ENCODE results near the gene RPL18.
"Not testable (repeated sequence)": the region's sequence is repeated elsewhere in the genome, so short reads cannot be mapped to it uniquely, and the experiment has no call there.

Gene RPL18

DNA sequence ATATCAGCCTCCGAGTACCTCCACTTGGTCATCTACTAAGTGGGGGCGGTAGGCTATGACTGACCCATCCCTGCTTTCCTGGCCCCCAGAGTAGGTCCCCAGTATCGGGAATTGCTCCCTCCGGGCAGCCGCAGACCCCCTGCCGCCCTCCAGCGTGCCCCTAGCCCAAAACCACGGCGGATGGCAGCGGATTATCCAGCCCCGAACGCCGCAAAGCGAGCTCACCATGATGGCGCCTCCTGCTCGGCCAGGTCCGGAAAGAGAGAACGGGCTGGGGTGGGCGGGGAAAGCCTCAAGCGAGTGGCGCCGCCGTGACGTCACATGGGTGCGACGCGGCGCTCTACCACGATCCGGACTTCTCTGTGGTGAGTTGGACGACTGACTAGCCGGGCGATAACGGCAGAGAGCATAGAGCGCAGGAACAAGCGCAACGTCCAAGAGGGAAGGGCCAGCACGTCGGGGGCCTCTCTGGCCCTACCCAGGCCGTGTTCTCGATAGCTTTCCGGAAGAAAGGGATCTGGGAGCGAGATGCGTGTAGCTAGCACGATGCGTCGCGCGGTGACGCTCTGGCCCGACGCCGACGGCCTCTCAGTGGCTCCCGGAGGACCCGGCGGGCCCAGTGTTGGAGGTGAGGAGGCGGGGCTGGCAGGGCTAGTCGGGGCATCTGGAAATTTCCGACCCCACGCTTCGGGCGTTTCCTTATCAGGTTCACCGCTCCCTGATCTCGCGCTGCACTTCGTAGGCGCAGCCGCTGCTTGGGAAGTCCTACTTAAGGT is at the start of gene RPL18, which contains the start of gene SPHK2:
Gene RPL18 (minus strand): TSS at position 263 of the 776 bp plus-strand sequence. CDS start 35 bp downstream, at position 228.
Gene SPHK2 (plus strand): TSS at position 591 of the 776 bp plus-strand sequence. CDS start 1,009 bp downstream, outside the sequence.
- DNase-seq, result peak; percentile 97

DNA sequence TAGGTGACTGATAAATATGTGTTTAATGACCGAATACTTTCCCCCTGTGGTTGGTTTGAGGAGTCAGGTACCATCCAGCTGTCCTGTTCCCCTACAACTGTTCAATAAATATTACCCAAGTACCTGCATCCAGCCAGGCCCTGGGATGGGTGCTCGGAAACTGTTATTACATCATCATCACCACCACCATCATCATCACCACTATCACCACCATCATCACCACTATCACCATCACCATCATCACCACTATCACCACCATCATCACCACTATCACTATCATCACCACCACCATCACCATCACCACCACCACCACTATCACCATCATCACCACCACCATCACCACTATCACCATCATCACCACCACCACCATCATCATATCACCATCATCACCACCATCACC is 49.8 kb upstream of the RPL18 start:
- DNase-seq, result no peak

DNA sequence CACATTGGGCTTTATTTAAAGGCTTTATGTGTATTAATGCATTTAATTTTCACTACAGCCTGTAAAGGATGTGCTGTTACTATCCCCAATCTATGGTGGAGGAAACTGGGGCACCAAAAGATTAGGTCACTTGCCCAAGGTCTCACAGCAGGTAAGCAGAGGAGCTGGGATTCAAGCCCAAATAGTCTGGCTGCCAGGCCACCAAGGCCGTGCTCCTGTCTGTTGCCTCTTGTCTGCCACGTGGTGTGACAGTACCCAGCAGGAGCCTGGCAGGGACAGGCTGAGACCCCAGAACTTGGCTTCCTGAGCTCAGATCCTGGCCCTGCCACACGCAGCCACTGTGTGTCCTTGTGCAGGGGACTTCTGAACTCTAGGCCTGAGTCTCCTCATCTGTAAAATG is 49.4 kb upstream of the RPL18 start:
- DNase-seq, result no peak

DNA sequence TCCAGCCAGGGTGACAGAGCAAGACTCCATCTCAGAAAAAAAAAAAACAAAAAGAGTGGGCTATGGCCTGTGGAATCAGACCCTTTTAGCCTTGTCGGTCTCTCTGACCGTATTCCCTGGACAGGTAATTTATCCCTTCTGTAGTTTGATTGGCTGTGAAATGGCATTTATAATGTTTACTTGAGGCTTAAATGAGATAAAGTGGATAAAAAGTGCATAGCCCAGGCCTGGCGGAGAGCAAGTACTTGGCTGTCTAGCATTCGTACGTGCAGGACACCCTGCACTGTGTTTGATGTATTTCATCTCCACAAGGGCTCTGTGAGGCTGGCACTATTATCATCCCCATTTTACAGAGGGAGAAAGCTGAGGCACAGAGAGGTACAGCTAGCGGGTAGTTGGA is 46.8 kb upstream of the RPL18 start:
- no peak for DNase-seq

DNA sequence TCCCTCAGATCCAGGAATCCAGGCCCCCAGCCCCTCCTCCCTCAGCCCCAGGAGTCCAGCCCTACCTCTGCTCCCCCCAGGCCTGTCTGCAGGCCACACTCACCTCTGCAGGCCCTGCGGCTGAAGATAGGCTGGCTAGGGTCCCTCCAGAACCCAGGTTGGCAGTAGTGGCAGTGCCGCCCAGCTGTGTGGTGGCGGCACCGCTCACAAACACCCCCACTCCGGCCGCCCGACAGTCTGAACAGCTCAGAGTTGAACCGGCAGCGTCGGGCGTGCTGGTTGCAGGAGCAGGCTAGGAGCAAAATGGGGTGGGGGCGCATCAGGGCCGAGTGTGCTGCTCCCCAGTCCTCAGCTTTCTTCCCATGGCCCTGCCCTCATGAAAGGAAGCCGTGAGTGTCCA is 45.5 kb upstream of the RPL18 start:
- DNase-seq, result no peak

DNA sequence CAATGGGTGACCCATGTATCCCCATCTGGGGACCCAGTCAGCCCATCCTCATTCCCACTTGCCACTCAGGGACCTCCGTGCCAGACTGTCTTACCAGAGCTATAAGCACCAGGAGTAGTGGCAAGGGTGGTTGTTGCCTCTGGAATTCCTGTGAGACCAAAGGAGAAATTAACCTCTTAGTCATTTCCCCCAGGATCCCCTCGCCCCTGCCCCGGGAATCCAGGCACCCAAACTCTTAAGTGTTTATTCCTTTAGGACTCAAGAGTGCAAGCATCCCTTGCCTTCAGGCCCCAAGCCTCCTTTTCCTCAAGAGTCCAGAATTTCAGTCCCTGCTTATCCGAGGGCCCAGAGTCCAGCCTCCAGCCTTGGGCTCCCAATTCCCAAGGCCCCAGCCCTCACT is 44.7 kb upstream of the RPL18 start:
- DNase-seq, result no peak

DNA sequence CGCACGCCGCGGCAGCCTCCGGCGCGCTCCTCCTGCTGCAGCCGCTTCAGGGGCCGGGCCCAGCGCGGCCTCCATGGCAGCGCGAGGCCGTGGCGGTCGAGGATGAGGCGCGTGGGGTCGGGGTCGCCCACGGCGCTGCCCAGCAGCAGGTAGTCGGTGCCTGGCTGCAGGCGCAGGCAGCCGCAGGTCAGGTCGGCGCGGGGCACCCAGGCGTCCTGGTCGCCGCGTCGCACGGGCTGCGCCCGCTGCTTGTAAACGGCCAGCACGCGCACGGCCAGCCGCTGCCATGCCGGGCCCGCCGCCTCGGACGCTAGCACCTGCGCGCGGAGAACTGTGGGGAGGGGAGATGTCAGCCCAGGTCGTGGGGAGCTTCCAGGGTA is 42.7 kb upstream of the RPL18 start:
- no peak for DNase-seq

DNA sequence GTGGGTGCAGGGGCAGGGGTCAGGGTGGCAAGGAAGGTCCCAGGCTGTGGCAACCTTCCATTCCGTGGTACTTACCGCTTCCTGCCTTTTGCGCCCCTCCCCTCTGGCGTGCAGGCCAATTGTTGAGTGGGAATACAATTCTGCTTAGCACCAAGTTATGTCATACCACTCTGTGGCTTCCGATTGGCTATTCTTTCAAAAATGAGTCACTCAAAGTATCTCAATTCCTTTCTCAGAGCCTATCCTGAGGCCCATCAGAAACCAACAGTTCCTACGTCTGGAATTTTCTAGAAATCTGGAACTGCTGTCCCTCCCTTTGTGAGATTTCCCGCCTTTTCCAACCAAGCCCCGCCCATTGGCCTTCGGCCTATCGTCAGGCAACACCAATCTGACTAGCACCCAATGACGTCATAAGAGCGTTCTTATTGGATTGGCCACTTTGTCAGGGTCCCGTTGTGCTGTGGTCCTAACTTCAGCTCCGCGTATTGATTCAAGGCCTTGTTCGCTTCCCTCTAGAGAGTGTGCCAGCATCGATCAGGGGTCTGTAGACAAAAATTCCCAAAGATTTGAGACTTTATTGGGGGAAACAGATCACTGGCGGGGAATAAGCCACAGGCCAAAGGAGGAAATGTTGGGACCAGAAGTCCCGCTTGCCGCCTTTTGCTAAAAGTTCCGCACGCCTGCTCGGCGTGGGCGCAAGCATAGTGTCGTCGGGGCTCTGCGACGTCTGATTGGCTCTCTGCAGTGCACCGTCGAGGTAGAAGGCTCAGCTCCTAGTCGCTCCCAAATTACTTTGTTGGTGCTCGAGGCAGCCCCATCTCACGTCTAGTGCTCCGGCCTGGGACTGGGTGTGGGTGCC is 42.1 kb upstream of the RPL18 start:
- DNase-seq, result peak; percentile 94

DNA sequence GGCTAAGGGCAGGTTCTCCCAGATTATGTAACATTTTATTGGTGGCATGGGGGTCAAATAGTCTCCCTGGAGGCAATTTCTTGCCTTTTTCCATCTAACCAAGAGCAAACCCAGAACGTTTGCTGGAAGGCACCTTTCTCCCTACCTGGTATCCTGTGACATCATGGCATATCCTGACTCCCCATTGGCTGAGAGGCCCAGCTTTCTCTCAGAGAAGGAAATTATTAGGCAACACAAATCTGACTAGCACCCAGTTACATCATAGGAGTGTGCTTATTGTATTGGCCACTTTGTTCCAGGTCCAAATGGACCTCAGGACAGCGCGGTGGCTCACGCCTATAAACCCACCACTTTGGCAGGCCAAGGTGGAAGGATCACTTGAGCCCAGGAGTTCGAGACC is 40.8 kb upstream of the RPL18 start:
- DNase-seq, result no peak

DNA sequence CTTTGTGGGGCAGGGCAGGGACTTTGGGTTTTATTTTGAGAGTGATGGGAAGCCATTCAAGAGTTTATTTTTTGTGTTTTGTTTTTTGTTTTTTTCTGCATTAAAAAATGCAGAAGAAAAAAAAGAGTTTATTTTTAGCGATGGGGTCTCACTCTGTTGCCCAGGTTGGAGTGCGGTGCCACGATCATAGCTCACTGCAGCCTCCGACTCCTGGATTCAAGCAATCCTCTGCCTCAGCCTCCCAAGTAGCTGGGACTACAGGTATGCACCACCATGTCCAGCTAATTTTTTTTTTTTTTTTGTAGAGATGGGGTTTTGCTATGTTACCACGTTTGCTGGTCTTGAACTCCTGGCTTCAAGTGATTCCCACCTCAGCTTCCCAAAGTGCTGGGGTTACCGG is 39.5 kb upstream of the RPL18 start:
- DNase-seq, result no peak

DNA sequence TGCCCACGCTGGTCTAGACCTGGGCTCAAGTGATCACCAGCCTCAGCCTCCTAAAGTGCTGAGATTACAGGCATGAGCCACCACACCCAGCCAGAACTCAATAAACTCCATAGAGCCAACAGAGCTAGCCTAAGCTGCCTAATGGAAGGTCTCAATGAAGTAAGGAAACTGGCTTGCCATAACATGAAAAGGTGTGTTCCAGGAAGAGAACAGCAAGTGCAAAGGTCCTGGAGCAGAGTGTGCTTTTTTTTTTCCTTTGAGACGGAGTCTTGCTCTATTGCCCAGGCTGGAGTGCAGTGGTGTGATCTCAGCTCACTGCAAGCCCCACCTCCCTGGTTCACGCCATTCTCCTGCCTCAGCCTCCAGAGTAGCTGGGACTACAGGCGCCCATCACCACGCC is 38.9 kb upstream of the RPL18 start:
- not testable (repeated sequence) for DNase-seq

DNA sequence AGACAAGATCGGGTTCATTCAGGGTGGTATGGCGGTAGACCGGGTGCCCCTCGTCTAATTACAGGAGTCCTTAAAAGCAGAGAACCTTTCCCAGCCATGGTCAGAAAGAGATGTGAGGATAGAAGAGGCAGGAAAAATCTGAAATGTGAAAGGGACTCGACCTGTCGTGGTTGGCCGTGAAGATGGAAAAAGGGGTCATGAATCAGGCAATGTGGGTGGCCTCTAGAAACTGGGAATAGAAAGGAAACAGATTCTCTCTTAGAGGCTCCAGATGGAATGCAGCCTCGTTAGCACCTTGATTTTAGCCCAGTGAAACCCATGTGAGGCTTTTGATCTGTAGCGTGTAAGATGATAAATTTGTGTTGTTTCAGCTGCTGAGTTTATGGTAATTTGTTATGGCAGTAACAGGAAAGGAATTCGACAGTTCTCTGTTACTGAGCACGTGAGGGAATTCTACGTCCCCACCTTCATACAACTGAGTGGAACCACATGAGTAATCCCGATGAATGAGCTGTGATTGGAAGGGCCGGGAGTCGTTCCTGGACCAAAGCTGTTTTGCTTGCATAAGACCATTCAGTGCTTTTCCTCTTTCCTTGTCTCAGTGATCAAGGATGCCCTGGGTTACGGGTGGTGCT is 38.0 kb upstream of the RPL18 start:
- DNase-seq, result no peak

DNA sequence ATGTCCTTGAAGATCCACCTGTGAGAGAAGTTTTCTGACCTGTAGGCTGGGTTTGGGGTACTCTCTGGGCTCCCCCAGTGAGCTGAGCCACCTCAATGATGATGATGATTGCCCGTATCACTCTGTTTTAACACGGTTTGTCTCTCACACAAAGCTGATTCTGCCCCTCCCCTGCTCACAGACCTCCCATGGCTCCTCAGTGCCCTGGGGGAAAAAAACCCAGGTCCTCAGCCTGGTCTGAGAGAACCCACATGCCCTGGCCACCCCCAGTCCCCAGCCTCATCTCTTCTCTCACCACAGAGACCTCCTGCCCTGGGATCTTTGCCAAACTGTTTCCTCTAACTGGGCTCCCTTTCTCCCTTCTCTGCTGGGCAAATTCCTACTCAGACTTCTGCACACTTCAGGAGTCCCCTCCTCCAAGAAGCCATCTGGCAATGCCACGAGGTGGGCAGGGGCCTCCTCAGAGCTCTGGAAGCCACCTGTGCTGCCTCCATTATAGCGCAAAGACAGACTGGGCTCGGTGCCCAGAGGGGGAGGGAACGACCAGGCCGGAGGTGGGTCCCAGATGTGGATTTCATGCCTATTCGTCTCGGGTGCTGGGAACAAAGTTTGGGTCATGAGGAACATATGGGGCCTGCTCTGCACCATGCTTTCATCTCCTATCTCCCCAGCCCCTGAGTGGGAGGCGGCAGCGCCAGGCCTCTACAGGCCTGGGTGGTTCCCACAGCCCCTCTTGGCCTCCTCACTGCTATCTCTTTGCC is 35.5 kb upstream of the RPL18 start:
- DNase-seq, result no peak

DNA sequence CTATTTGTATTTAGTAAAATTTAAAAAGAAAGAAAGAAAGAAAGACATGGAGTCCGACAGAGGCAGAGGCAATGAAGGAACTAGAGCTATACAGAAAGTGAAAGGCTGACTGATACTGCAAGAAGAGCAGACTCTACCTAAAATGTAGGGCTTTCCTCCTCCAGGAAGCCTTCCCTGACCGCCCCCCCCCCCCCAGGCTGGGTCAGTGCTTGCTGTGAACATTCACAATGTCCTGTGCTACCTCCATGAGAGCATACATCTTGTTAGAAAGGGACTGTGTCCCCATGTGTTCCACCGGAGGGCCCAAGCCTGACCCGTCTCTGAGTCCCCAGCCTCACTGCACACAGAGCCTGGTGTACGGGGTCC is 32.7 kb upstream of the RPL18 start:
- DNase-seq, result no peak

DNA sequence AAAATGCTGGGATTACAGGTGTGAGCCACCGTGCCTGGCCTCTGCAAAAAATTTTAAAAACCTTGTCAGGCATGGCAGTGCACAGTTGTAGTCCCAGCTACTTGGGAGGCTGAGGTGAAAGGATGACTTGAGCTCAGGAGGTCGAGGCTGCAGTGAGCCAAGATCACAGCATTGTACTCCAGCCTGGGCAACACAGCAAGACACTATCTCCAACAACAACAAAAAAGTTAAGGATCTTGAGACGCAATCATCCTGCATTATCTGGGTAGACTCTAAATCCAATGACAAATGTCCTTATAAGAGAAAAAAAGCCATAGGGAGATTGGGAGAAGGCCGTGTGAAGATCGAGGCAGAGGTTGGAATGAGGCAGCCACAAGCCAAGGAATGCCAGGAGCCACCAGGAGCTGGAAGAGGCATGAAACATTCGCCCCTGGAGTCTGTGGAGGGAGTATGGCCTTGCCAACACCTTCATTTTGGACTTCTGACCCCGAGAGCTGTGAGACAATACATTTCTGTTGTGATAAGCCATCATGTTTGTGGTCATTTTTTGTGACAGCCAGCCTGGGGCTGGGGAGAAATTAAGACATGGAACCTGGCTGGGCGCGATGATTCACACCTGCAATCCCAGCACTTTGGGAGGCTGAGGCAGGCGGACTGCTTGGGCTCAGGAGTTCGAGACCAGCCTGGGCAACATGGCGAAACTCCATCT is 32.1 kb upstream of the RPL18 start:
- no peak for DNase-seq

DNA sequence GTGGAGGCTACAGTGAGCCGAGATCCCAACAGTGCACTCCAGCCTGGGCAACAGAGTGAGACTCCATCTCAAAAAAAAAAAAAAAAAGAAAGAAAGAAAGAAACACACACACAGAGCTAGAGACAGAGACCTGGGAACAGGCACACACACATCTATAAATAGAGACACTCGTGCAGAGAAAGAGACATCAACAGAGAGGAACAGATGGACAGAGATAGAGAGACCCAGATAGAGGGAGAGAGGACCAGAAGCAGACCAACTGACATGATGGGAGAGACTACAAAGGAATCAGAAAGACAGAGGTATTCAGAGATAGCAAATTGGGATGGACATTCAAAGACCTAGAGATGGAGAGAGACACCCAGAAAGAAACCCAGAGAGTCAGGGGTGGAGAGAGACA is 29.2 kb upstream of the RPL18 start:
- DNase-seq, result no peak

DNA sequence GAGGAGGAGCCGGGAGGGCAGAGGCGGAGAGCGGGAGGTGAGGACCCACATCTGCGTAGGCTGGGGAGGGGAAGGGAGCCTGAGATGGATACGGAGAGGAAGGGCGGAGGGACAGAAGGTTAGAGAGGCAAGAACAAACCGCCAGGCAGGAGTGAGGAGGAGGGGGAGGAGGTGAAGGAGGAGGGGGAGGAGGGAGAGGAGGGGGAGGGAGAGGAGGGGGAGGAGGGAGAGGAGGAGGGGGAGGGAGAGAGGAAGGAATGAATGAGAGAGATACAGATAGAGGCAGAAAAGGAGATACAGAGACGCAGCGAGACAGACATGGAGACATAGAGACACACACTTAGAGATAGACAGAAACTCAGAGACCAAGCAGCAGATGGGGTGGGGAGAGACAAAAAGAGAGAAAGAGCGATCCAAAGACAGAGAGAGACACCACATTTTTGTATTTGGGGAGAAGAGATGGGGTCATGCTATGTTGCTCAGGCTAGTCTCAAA is 27.8 kb upstream of the RPL18 start:
- no peak for DNase-seq

DNA sequence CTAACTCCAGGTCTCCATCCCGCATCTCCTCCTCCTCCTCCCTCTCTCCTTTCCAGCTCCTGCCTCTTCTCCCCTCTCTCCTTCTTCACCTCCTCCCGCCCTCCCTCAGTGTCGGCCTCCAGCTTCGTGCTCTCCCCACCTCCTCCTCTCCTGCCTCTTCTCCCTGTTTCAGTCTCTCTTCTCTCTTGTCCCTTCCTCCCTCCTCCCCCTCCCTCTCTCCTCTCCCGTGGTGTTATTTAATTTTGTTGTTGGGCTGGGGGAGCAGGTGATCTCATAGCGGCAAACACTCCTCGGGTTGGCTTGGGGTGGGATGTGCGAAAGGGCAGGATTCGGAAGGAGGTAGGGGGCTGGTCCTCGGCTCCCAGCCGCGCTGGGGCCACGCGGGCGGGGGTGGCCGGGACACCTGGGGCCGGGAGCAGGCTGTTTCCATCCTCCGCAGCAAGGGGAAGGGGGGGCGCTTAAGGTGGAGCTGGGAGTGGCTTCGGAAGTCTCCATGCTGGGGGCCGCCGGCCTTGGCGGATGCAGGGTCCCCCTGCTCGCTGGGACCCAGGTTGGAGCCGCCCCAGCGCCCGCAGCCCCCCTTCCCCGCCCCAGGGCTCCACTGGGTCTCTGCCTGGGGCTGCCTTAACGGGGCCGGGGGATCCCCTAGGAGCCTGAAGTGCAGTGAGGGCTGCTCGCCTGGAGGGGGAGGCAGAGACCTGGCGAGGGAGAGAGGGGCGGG is 27.2 kb upstream of the RPL18 start, which contains the start of gene CA11:
Gene CA11 (minus strand): TSS at position 187 of the 721 bp plus-strand sequence. CDS start 555 bp downstream, outside the sequence.
- DNase-seq, result no peak

DNA sequence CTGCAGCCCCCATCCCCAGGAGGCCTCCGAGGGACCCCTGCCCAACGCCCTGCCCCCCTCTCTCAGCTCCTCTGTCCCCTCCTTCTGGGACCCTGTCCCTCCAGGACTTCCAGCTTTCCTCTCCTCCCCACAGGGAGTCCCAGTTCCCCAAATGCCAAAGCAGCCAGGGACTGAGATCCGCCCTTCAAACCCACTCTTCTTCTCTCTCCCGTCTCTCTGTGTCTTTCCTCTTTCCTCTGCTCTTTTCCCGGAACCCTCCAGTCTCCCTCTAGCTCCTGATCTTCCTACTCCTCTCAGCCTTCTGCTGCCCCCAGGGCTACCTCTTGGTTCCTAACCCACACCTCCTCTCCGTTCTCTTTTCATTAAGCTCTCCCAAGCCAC is 26.6 kb upstream of the RPL18 start:
- no peak for DNase-seq

DNA sequence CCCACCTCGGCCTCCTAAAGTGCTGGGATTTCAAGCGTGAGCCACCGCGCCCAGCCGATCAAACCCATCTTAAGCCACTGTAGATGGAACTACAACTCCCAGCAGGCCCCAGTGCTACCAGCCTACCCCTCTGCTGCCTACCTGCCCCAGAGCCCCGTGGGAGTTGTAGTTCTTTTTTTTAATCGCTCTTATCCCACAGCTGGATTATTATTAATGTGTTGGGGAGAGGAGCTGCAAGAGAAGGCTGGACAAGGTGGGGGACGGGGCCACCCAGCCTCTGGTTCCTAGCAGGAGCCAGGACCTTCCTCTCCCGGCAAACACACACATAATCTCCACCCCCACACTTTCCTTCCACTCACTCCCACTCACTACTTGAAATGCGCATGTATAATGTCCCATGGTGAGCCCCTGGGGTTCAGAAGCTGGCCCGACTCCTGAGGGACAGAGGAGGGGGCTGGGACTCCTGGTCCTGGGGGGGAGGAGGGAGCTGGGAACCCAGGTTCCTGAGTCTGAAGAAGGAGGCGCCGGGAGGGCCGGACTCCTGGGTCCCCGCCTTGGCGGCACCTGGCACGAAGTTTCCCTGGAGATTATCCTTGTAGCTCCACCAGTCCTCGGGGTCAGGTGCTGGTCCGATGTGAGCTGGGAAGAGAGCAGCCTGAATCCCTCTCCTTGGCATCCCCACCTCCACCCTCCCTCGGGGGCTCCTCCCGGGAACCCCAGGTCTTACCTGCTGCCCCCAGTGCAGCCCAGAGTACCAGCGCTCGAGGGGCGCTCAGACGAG is 26.1 kb upstream of the RPL18 start:
- no peak for DNase-seq

Measured in NCI-H2081 treated with DMSO at 0.1 percent for 48 hours (cell line).